H9 (cell line): ENCODE results near the gene ANKFY1. TPM values are rescaled to one million over a fixed set of nuclear protein-coding genes. Genes with fewer than 3 reads are reported as not detected.
A peak's percentile ranks its signal among the peaks of the same experiment; 100 is the strongest.

Source experiments
- DNase-seq: peaks from one replicate; pipeline ENCODE4 v3.0.0-alpha.2; 2017
- H2AFZ ChIP-seq: one replicate; pipeline ENCODE4 v1.6.1; 2013; ENCODE audit warnings: mild to moderate bottlenecking, low read length, control low read depth, moderate library complexity
- H2AK5ac ChIP-seq: 2 replicates; pipeline ENCODE4 v1.6.1; 2013; ENCODE audit warnings: low read length, control low read depth, mixed read lengths; ENCODE audit not compliant: insufficient read length
- H2BK120ac ChIP-seq: one replicate; pipeline ENCODE4 v1.6.1; 2013; ENCODE audit warnings: low read depth, mild to moderate bottlenecking, low read length, control low read depth, inconsistent platforms; ENCODE audit not compliant: poor library complexity, severe bottlenecking
- H2BK12ac ChIP-seq: 2 replicates; pipeline ENCODE4 v1.6.1; 2013; ENCODE audit warnings: low read length, control low read depth, mixed read lengths, low read depth; ENCODE audit not compliant: insufficient read length
- H2BK15ac ChIP-seq: 2 replicates; pipeline ENCODE4 v1.6.1; 2013; ENCODE audit warnings: low read depth, low read length, control low read depth
- H2BK20ac ChIP-seq: one replicate; pipeline ENCODE4 v1.6.1; 2013; ENCODE audit warnings: low read depth, mild to moderate bottlenecking, low read length, control low read depth, inconsistent platforms; ENCODE audit not compliant: poor library complexity, severe bottlenecking
- H2BK5ac ChIP-seq: 2 replicates; pipeline ENCODE4 v1.6.1; 2013; ENCODE audit warnings: low read length, control low read depth, mixed read lengths; ENCODE audit not compliant: insufficient read length
- H3K14ac ChIP-seq: 2 replicates; pipeline ENCODE4 v1.6.1; 2013; ENCODE audit warnings: low read length, control low read depth; ENCODE audit not compliant: insufficient read depth
- H3K18ac ChIP-seq: 2 replicates; pipeline ENCODE4 v1.6.1; 2013; ENCODE audit warnings: low read depth, mild to moderate bottlenecking, mixed read lengths, low read length, control low read depth; ENCODE audit not compliant: insufficient read length
- H3K23ac ChIP-seq: 2 replicates; pipeline ENCODE4 v1.6.1; 2013; ENCODE audit warnings: low read length, control low read depth, mixed read lengths, low read depth; ENCODE audit not compliant: insufficient read length
- H3K23me2 ChIP-seq: 2 replicates; pipeline ENCODE4 v1.6.1; 2013; ENCODE audit warnings: low read depth, mild to moderate bottlenecking, mixed read lengths, low read length, control low read depth; ENCODE audit not compliant: insufficient read length, poor library complexity, severe bottlenecking
- H3K27ac ChIP-seq: 2 replicates; pipeline ENCODE4 v1.5.1; 2013; ENCODE audit warnings: low read length, control low read depth, mixed read lengths, low read depth; ENCODE audit not compliant: insufficient read length
- H3K27me3 ChIP-seq: 2 replicates; pipeline ENCODE4 v1.6.1; 2013; ENCODE audit warnings: low read length, control low read depth, inconsistent platforms; ENCODE audit not compliant: insufficient read depth
- H3K4ac ChIP-seq: 2 replicates; pipeline ENCODE4 v1.6.1; 2013; ENCODE audit warnings: low read depth, mild to moderate bottlenecking, control low read depth, inconsistent platforms, low read length, moderate library complexity
- H3K4me1 ChIP-seq: 2 replicates; pipeline ENCODE4 v1.6.1; 2013; ENCODE audit warnings: low read length, control low read depth, inconsistent platforms; ENCODE audit not compliant: insufficient read depth
- H3K4me2 ChIP-seq: 2 replicates; pipeline ENCODE4 v1.6.1; 2013; ENCODE audit warnings: low read length, control low read depth, mixed read lengths; ENCODE audit not compliant: insufficient read length, insufficient read depth
- H3K56ac ChIP-seq: 2 replicates; pipeline ENCODE4 v1.6.1; 2013; ENCODE audit warnings: low read depth, mild to moderate bottlenecking, mixed read lengths, low read length, control low read depth; ENCODE audit not compliant: insufficient read length
- H3K79me1 ChIP-seq: 2 replicates; pipeline ENCODE4 v1.6.1; 2013; ENCODE audit warnings: low read depth, mild to moderate bottlenecking, moderate library complexity, low read length, control low read depth, inconsistent platforms; ENCODE audit not compliant: insufficient read depth, poor library complexity, severe bottlenecking
- H3K79me2 ChIP-seq: 2 replicates; pipeline ENCODE4 v1.6.1; 2013; ENCODE audit warnings: low read length, control low read depth, inconsistent platforms; ENCODE audit not compliant: insufficient read depth
- H3K9ac ChIP-seq: 2 replicates; pipeline ENCODE4 v1.6.1; 2013; ENCODE audit warnings: low read length, control low read depth, mixed read lengths; ENCODE audit not compliant: insufficient read length; ENCODE audit errors: extremely low read depth
- H3K9me3 ChIP-seq: one replicate; pipeline ENCODE4 v1.6.1; 2013; ENCODE audit warnings: low read depth, low read length, inconsistent platforms; ENCODE audit not compliant: control insufficient read depth
- H3T11ph ChIP-seq: one replicate; pipeline ENCODE4 v1.6.1; 2013; ENCODE audit warnings: mild to moderate bottlenecking, low read length, control low read depth, inconsistent platforms
- H4K20me1 ChIP-seq: one replicate; pipeline ENCODE4 v1.6.1; 2013; ENCODE audit not compliant: control insufficient read depth, insufficient read length, insufficient read depth
- H4K5ac ChIP-seq: 2 replicates; pipeline ENCODE4 v1.6.1; 2013; ENCODE audit warnings: low read depth, mild to moderate bottlenecking, mixed read lengths, low read length, control low read depth; ENCODE audit not compliant: insufficient read length
- H4K8ac ChIP-seq: replicated peaks from 2 replicates; pipeline ENCODE4 v1.6.1; 2013; ENCODE audit warnings: low read length, control low read depth, mixed read lengths, low read depth; ENCODE audit not compliant: insufficient read length
- H4K91ac ChIP-seq: 2 replicates; pipeline ENCODE4 v1.6.1; 2013; ENCODE audit warnings: low read depth, mild to moderate bottlenecking, moderate library complexity, mixed read lengths, low read length, control low read depth; ENCODE audit not compliant: insufficient read length
- H3K27ac Mint-ChIP-seq, 3 experiments: 2 replicates in 2 of 3; 3 replicates in 1 of 3; pipeline ENCODE4 v1.8.0; 2020 to 2021; ENCODE audit warnings: mixed read lengths in 3 of 3, mild to moderate bottlenecking in 1 of 3, moderate library complexity in 1 of 3
- H3K27me3 Mint-ChIP-seq: 2 replicates; pipeline ENCODE4 v1.8.0; 2021; ENCODE audit warnings: low read depth, mild to moderate bottlenecking, moderate library complexity, mixed read lengths
- H3K36me3 Mint-ChIP-seq, 3 experiments: 2 replicates in 2 of 3; 3 replicates in 1 of 3; pipeline ENCODE4 v1.8.0; 2020 to 2021; ENCODE audit warnings: low read depth in 3 of 3, mixed read lengths in 3 of 3; ENCODE audit not compliant: insufficient read depth in 1 of 3
- H3K4me1 Mint-ChIP-seq, 2 experiments: 2 replicates each; pipeline ENCODE4 v1.8.0; 2020; ENCODE audit warnings: mixed read lengths in 2 of 2
- H3K4me3 Mint-ChIP-seq, 2 experiments: 2 replicates in 1 of 2; 3 replicates in 1 of 2; pipeline ENCODE4 v1.8.0; 2020 to 2021; ENCODE audit warnings: mild to moderate bottlenecking in 2 of 2, mixed read lengths in 2 of 2, moderate library complexity in 1 of 2
- H3K9me3 Mint-ChIP-seq, 2 experiments: 2 replicates in 1 of 2; 3 replicates in 1 of 2; pipeline ENCODE4 v1.8.0; 2020; ENCODE audit warnings: mild to moderate bottlenecking in 2 of 2, mixed read lengths in 2 of 2, moderate library complexity in 1 of 2
- WGBS: extraction: QIAGEN DNeasy Blood & Tissue Kit; methylation state at CpG from one replicate; pipeline ENCODE4 v1.1.7; 2013; ENCODE audit warnings: missing lambda C conversion rate, low lambda C conversion rate, mixed read lengths; ENCODE audit not compliant: insufficient read length; ENCODE audit errors: extremely low coverage; 5-methylcytosine and 5-hydroxymethylcytosine counted together
- total RNA-seq: library from RNA; stranded (reverse); gene quantifications from 2 replicates; pipeline ENCODE4 v1.2.1, GENCODE V29; 2021
- TF ChIP-seq, protein P1 (sequence below): fragments of 200-600 bp; sonication (generic); conservative IDR thresholded peaks from 3 replicates; pipeline ENCODE4 v1.8.0; 2021; ENCODE audit warnings: antibody characterized with exemption, mild to moderate bottlenecking

The ANKFY1 gene
- total RNA-seq, 1 experiment from 2014 or later = 51.9 TPM

DNA sequence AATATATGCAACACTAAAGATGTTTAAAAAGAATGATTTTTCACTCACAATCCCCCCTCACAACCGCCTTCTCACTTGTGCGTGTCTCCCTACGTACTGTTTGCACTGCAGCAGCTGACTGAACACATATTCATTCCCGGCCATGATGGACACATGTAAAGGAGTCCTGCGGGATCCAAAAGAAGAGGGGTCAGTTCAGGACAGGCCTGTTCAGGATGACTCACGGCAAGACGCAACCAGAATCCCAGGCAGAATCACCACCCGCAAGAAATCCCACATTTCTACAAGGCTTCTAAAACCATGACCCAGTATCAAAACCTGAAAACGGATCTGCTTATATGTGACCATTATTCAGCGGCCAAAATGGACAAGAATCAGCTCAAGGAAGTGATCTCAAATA is 68.5 kb downstream of the ANKFY1 start:
- Histone ChIP-seq H4K20me1 (no peaks in the 10 kb centered on the region), H3K4me2 (no peak overlapping the region), H3K27me3 (no peaks in the 10 kb centered on the region), H3K18ac (no peak overlapping the region), H3K14ac (no peak overlapping the region), H2BK20ac (no peak overlapping the region), H2AK5ac (no peak overlapping the region), H3K9me3 (no peaks in the 10 kb centered on the region), H3K56ac (no peak overlapping the region), H4K91ac (no peak overlapping the region), H3K27ac (no peak overlapping the region), H3K4ac (no peak overlapping the region), H2BK120ac (no peak overlapping the region), H4K8ac (no peak overlapping the region), H3K9ac (no peak overlapping the region), H3T11ph (no peak overlapping the region), H4K5ac (no peak overlapping the region), H2BK12ac (no peak overlapping the region), H2BK5ac (no peak overlapping the region), H3K23ac (no peak overlapping the region), H3K79me1 (no peaks in the 10 kb centered on the region), H2BK15ac (no peak overlapping the region), H2AFZ (no peak overlapping the region), H3K79me2 (no peaks in the 10 kb centered on the region), H3K23me2 (no peaks in the 10 kb centered on the region), H3K4me1 (no peaks in the 10 kb centered on the region)
- Mint-ChIP-seq H3K36me3 (peaks cover 29 to 60% (median 35%) of the 10 kb centered on the region in 3 experiments; a peak in 6 of 7 replicates), H3K4me3 (no peak overlapping the region), H3K9me3 (no peaks in the 10 kb centered on the region), H3K27me3 (no peaks in the 10 kb centered on the region), H3K27ac (peak overlapping the region in 2 of 3 experiments; percentile 8 to 68; a peak in 3 of 7 replicates), H3K4me1 (no peaks in the 10 kb centered on the region)
- no peak for DNase-seq
- no CpG with 5 or more reads among the region's 10 CpGs for WGBS
- TF ChIP-seq, protein P1, sequence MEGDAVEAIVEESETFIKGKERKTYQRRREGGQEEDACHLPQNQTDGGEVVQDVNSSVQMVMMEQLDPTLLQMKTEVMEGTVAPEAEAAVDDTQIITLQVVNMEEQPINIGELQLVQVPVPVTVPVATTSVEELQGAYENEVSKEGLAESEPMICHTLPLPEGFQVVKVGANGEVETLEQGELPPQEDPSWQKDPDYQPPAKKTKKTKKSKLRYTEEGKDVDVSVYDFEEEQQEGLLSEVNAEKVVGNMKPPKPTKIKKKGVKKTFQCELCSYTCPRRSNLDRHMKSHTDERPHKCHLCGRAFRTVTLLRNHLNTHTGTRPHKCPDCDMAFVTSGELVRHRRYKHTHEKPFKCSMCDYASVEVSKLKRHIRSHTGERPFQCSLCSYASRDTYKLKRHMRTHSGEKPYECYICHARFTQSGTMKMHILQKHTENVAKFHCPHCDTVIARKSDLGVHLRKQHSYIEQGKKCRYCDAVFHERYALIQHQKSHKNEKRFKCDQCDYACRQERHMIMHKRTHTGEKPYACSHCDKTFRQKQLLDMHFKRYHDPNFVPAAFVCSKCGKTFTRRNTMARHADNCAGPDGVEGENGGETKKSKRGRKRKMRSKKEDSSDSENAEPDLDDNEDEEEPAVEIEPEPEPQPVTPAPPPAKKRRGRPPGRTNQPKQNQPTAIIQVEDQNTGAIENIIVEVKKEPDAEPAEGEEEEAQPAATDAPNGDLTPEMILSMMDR = no peak
